HepG2 (cell line): ENCODE results near the gene PRSS36. TPM values are rescaled to one million over a fixed set of nuclear protein-coding genes. Genes with fewer than 3 reads are reported as not detected.

Source experiments
- GFI1 ChIP-seq: sonication (generic); formaldehyde crosslinking; IDR thresholded peaks from 2 replicates; pipeline ENCODE4 v1.5.0; 2020; ENCODE audit warnings: missing genetic modification reagents, mild to moderate bottlenecking, borderline replicate concordance
- HMGXB4 ChIP-seq, 2 experiments: sonication (generic) in 1 of 2; formaldehyde crosslinking in 1 of 2; IDR thresholded peaks; 2 replicates each; pipeline versions ENCODE4 v1.4.0 to v1.6.1; 2018 to 2020; ENCODE audit warnings: missing genetic modification reagents in 2 of 2, borderline replicate concordance in 1 of 2, low read depth in 1 of 2, mild to moderate bottlenecking in 1 of 2, missing biosample characterization in 1 of 2
- HOXA3 ChIP-seq: sonication (generic); formaldehyde crosslinking; IDR thresholded peaks from 2 replicates; pipeline ENCODE4 v1.5.0; 2020; ENCODE audit warnings: missing genetic modification reagents
- HOXA5 ChIP-seq: sonication (generic); formaldehyde crosslinking; IDR thresholded peaks from 2 replicates; pipeline ENCODE4 v1.4.0; 2020; ENCODE audit warnings: missing genetic modification reagents
- NCOA1 ChIP-seq: sonication (generic); formaldehyde crosslinking; IDR thresholded peaks from 2 replicates; pipeline ENCODE4 v1.9.0; 2021; ENCODE audit warnings: missing genetic modification reagents
- NFE2L2 ChIP-seq: fragments of 150-350 bp; IDR thresholded peaks from 2 replicates; pipeline ENCODE4 v1.6.1; 2014; ENCODE audit warnings: low read length
- PPARG ChIP-seq: conservative IDR thresholded peaks from 2 replicates; pipeline ENCODE4 v1.6.1; 2016; ENCODE audit warnings: missing biosample characterization, missing genetic modification reagents
- SMARCC2 ChIP-seq: fragments of 450-650 bp; IDR thresholded peaks from 2 replicates; pipeline ENCODE4 v1.6.1; 2017; ENCODE audit warnings: antibody characterized with exemption, mild to moderate bottlenecking
- U2AF1 ChIP-seq: fragments of 200-400 bp; formaldehyde crosslinking; optimal IDR thresholded peaks from 2 replicates; pipeline ENCODE3; 2017; ENCODE audit warnings: mild to moderate bottlenecking, low read depth, low read length
- USF2 ChIP-seq, 2 experiments: sonication (generic) in 1 of 2; formaldehyde crosslinking in 1 of 2; IDR thresholded peaks; 2 replicates each; pipeline versions ENCODE4 v1.5.1 to v1.6.1; 2011 to 2020; ENCODE audit warnings: borderline replicate concordance in 1 of 2, low read depth in 1 of 2, low read length in 1 of 2, mild to moderate bottlenecking in 1 of 2, missing genetic modification reagents in 1 of 2, moderate library complexity in 1 of 2
- YEATS4 ChIP-seq: sonication (generic); formaldehyde crosslinking; IDR thresholded peaks from 2 replicates; pipeline ENCODE4 v1.4.0; 2020; ENCODE audit warnings: missing genetic modification reagents, borderline replicate concordance
- ZNF282 ChIP-seq: fragments of 450-650 bp; IDR thresholded peaks from 2 replicates; pipeline ENCODE4 v1.6.1; 2018; ENCODE audit not compliant: partially characterized antibody
- ZNF446 ChIP-seq: sonication (generic); formaldehyde crosslinking; IDR thresholded peaks from 2 replicates; pipeline ENCODE4 v1.5.0; 2020; ENCODE audit warnings: mild to moderate bottlenecking, missing genetic modification reagents
- ZNF564 ChIP-seq: sonication (generic); formaldehyde crosslinking; IDR thresholded peaks from 2 replicates; pipeline ENCODE4 v1.8.1; 2023; ENCODE audit warnings: mild to moderate bottlenecking, missing genetic modification reagents
- ZNF674 ChIP-seq: sonication (generic); formaldehyde crosslinking; IDR thresholded peaks from 2 replicates; pipeline ENCODE4 v1.5.0; 2020; ENCODE audit warnings: low read depth, mild to moderate bottlenecking, missing genetic modification reagents
- ZNF709 ChIP-seq: sonication (generic); formaldehyde crosslinking; IDR thresholded peaks from 2 replicates; pipeline ENCODE4 v1.5.0; 2020; ENCODE audit warnings: mild to moderate bottlenecking, missing genetic modification reagents
- polyA plus RNA-seq, 8 experiments: library from polyadenylated mRNA; depleted of rRNA in 3 of 8; stranded (reverse) in 7 of 8; unstranded in 1 of 8; fragments of >200 nt; fragmentation: Illumina TruSeq in 4 of 8; extraction: Trizol in 4 of 8; gene quantifications; 2 replicates each; pipeline versions ENCODE4 v1.2.1 to v1.2.3, GENCODE V29; 2011 to 2016; ENCODE audit warnings: low read depth in 4 of 8, missing spikeins in 1 of 8, mixed read lengths in 1 of 8; ENCODE audit not compliant: insufficient read depth in 1 of 8
- total RNA-seq, 5 experiments: library from RNA; depleted of rRNA; stranded (reverse); fragments of >200 nt; fragmentation: Illumina TruSeq; extraction: Trizol; gene quantifications; 2 replicates each; pipeline ENCODE4 v1.2.3, GENCODE V29; 2016; ENCODE audit warnings: low read depth in 1 of 5
- TF ChIP-seq, protein P1 (sequence below): IDR thresholded peaks from 2 replicates; pipeline ENCODE4 v1.6.1; 2018; ENCODE audit warnings: missing genetic modification reagents
- TF ChIP-seq, protein P2 (sequence below): sonication (generic); formaldehyde crosslinking; IDR thresholded peaks from 2 replicates; pipeline ENCODE4 v1.5.1; 2020; ENCODE audit warnings: mild to moderate bottlenecking, missing genetic modification reagents, borderline replicate concordance

Gene PRSS36
- total and polyA plus RNA-seq, 2 of the 13 experiments (the other 11 are each of a cell fraction or from before 2014, with no cell fraction given): 1.5 to 2.1 TPM

- TF ChIP-seq, protein P1, sequence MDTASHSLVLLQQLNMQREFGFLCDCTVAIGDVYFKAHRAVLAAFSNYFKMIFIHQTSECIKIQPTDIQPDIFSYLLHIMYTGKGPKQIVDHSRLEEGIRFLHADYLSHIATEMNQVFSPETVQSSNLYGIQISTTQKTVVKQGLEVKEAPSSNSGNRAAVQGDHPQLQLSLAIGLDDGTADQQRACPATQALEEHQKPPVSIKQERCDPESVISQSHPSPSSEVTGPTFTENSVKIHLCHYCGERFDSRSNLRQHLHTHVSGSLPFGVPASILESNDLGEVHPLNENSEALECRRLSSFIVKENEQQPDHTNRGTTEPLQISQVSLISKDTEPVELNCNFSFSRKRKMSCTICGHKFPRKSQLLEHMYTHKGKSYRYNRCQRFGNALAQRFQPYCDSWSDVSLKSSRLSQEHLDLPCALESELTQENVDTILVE: no peak; the same call in 1 of the 2 replicates
- TF ChIP-seq ZNF282 (no peak), HOXA3 (peak; percentile 98), ZNF446 (peak; percentile 97), HOXA5 (CRISPR knock-in tag) (no peak), ZNF674 (no peak), NFE2L2 (no peak), U2AF1 (no peak), USF2 (IDR thresholded peaks at IDR 0.05; ENCODE audit: low read depth, low read length) (no peak), USF2 (CRISPR knock-in tag; IDR thresholded peaks at IDR 0.05; ENCODE audit: borderline replicate concordance) (no peak; the same call in 1 of the 2 replicates), ZNF709 (CRISPR knock-in tag) (peak; percentile 93), HMGXB4 (CRISPR knock-in tag; IDR thresholded peaks at IDR 0.05; ENCODE audit: borderline replicate concordance in 1 of 2, low read depth in 1 of 2) (peak; percentile 50 to 85), PPARG (CRISPR knock-in tag) (0 out of 2 replicates have a peak, but pooled peaks have one; percentile 34), SMARCC2 (no peak), NCOA1 (CRISPR knock-in tag) (no peak), GFI1 (CRISPR knock-in tag) (peak; percentile 55; the same call in 1 of the 2 replicates), ZNF564 (CRISPR knock-in tag) (peak; percentile 18; the same call in 1 of the 2 replicates), YEATS4 (CRISPR knock-in tag) (peak; percentile 93; the same call in 1 of the 2 replicates)
- TF ChIP-seq, protein P2, sequence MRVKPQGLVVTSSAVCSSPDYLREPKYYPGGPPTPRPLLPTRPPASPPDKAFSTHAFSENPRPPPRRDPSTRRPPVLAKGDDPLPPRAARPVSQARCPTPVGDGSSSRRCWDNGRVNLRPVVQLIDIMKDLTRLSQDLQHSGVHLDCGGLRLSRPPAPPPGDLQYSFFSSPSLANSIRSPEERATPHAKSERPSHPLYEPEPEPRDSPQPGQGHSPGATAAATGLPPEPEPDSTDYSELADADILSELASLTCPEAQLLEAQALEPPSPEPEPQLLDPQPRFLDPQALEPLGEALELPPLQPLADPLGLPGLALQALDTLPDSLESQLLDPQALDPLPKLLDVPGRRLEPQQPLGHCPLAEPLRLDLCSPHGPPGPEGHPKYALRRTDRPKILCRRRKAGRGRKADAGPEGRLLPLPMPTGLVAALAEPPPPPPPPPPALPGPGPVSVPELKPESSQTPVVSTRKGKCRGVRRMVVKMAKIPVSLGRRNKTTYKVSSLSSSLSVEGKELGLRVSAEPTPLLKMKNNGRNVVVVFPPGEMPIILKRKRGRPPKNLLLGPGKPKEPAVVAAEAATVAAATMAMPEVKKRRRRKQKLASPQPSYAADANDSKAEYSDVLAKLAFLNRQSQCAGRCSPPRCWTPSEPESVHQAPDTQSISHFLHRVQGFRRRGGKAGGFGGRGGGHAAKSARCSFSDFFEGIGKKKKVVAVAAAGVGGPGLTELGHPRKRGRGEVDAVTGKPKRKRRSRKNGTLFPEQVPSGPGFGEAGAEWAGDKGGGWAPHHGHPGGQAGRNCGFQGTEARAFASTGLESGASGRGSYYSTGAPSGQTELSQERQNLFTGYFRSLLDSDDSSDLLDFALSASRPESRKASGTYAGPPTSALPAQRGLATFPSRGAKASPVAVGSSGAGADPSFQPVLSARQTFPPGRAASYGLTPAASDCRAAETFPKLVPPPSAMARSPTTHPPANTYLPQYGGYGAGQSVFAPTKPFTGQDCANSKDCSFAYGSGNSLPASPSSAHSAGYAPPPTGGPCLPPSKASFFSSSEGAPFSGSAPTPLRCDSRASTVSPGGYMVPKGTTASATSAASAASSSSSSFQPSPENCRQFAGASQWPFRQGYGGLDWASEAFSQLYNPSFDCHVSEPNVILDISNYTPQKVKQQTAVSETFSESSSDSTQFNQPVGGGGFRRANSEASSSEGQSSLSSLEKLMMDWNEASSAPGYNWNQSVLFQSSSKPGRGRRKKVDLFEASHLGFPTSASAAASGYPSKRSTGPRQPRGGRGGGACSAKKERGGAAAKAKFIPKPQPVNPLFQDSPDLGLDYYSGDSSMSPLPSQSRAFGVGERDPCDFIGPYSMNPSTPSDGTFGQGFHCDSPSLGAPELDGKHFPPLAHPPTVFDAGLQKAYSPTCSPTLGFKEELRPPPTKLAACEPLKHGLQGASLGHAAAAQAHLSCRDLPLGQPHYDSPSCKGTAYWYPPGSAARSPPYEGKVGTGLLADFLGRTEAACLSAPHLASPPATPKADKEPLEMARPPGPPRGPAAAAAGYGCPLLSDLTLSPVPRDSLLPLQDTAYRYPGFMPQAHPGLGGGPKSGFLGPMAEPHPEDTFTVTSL: peak; percentile 24; the same call in 1 of the 2 replicates
Measured at GRCh38 chr16:31108035-31108793, 41.7 kb downstream of the PRSS36 start, which contains the start of gene BCKDK (continued).
